Measurements from ENCODE around the gene PCK1.

GRCh38 chr20:57609086-57609841 lies 48.4 kb downstream of the PCK1 start:
- TF ChIP-seq CTCF (conservative IDR thresholded peaks at IDR 0.05) (no peak), ZFX (IDR thresholded peaks at IDR 0.05) (no peak)
